Measurements from ENCODE around the gene ENO2.
"Not testable (repeated sequence)": the region's sequence is repeated elsewhere in the genome, so short reads cannot be mapped to it uniquely, and the experiment has no call there.

The ENO2 gene

GRCh38 chr12:6887460-6887859, 26.9 kb upstream of the ENO2 start:
- Histone ChIP-seq H4K20me1 (ENCODE audit: insufficient read depth, low read length) (no peaks in the 10 kb centered on the region), H3K27ac (ENCODE audit: low read length) (no peak overlapping the region), H3K36me3 (replicated peaks; ENCODE audit: insufficient read depth, low read length) (no peaks in the 10 kb centered on the region), H3K9me2 (replicated peaks; ENCODE audit: insufficient read depth, low read length) (no peaks in the 10 kb centered on the region), H3K9me3 (replicated peaks; ENCODE audit: insufficient read depth, low read length) (no peaks in the 10 kb centered on the region), H3K27me3 (replicated peaks; ENCODE audit: insufficient read depth, low read length) (no peaks in the 10 kb centered on the region), H3F3A (ENCODE audit: insufficient read depth, low read length) (peaks cover 9% of the 10 kb centered on the region; the same call in 1 of the 2 replicates), H3K4me2 (ENCODE audit: low read depth, low read length) (no peak overlapping the region), H3K4me3 (ENCODE audit: low read length) (no peak overlapping the region), H3K4me1 (ENCODE audit: low read length) (peaks cover 11% of the 10 kb centered on the region), H3K79me2 (ENCODE audit: low read length) (no peaks in the 10 kb centered on the region), H2AFZ (ENCODE audit: low read length) (no peak overlapping the region), H3K9ac (ENCODE audit: low read length) (no peak overlapping the region)
- TF ChIP-seq EZH2 (optimal IDR thresholded peaks at IDR 0.05; ENCODE audit: low read depth, low read length) (no peak), EZH2phosphoT487 (IDR thresholded peaks at IDR 0.05; ENCODE audit: low read length) (no peak)
- TF ChIP-seq, protein P1, sequence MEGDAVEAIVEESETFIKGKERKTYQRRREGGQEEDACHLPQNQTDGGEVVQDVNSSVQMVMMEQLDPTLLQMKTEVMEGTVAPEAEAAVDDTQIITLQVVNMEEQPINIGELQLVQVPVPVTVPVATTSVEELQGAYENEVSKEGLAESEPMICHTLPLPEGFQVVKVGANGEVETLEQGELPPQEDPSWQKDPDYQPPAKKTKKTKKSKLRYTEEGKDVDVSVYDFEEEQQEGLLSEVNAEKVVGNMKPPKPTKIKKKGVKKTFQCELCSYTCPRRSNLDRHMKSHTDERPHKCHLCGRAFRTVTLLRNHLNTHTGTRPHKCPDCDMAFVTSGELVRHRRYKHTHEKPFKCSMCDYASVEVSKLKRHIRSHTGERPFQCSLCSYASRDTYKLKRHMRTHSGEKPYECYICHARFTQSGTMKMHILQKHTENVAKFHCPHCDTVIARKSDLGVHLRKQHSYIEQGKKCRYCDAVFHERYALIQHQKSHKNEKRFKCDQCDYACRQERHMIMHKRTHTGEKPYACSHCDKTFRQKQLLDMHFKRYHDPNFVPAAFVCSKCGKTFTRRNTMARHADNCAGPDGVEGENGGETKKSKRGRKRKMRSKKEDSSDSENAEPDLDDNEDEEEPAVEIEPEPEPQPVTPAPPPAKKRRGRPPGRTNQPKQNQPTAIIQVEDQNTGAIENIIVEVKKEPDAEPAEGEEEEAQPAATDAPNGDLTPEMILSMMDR (IDR thresholded peaks at IDR 0.05; ENCODE audit: low read length) = no peak
- DNase-seq = no peak

DNA sequence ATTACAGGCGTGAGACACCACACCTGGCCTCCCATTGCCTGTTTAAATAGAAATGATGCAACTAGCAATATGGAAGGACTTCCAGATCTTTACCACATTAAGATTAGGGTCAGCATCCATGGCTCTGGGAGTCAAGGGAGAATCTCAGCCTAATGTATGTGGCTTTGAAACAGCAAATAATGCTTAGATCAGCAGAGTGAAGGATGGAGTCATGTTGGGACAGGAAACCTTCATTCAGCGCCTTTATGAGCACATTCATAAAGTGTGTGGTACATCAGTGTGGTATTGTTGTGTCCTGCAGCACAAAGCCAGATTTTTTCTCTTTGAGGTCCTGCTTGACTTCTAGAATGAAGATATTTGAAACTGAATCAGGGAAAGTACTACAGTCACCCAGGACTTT, 26.0 kb upstream of the ENO2 start:
- Histone ChIP-seq H3F3A (ENCODE audit: insufficient read depth, low read length) (peaks cover 9% of the 10 kb centered on the region; the same call in 1 of the 2 replicates), H3K27ac (ENCODE audit: low read length) (no peak overlapping the region), H3K36me3 (replicated peaks; ENCODE audit: insufficient read depth, low read length) (no peaks in the 10 kb centered on the region), H3K4me1 (ENCODE audit: low read length) (peaks cover 11% of the 10 kb centered on the region), H3K9me3 (replicated peaks; ENCODE audit: insufficient read depth, low read length) (no peaks in the 10 kb centered on the region), H3K9ac (ENCODE audit: low read length) (no peak overlapping the region), H3K9me2 (replicated peaks; ENCODE audit: insufficient read depth, low read length) (no peaks in the 10 kb centered on the region), H3K79me2 (ENCODE audit: low read length) (no peaks in the 10 kb centered on the region), H3K27me3 (replicated peaks; ENCODE audit: insufficient read depth, low read length) (no peaks in the 10 kb centered on the region), H4K20me1 (ENCODE audit: insufficient read depth, low read length) (no peaks in the 10 kb centered on the region), H3K4me3 (ENCODE audit: low read length) (no peak overlapping the region), H3K4me2 (ENCODE audit: low read depth, low read length) (no peak overlapping the region), H2AFZ (ENCODE audit: low read length) (no peak overlapping the region)
- TF ChIP-seq EZH2 (optimal IDR thresholded peaks at IDR 0.05; ENCODE audit: low read depth, low read length) = no peak
- TF ChIP-seq EZH2phosphoT487 (IDR thresholded peaks at IDR 0.05; ENCODE audit: low read length) = no peak
- TF ChIP-seq, protein P1 (IDR thresholded peaks at IDR 0.05; ENCODE audit: low read length) = no peak
- DNase-seq = no peak

DNA sequence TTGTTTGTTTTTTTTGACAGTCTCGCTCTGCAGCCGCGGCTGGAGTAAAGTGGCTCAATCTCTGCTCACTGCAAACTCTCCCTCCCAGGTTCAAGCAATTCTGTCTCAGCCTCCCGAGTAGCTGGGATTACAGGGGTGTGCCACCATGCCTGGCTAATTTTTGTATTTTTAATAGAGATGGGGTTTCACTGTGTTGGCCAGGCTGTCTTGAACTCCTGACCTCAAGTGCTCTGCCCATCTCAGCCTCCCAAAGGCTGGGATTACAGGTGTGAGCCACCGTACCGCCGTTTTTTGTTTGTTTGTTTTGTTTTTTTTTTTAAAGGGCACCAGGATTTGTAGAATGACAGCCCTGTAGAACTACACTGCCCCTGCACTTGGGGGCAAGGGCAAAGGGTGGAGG, 25.6 kb upstream of the ENO2 start:
- peaks cover 11% of the 10 kb centered on the region for H3K4me1 ChIP-seq (ENCODE audit: low read length)

GRCh38 chr12:6889775-6890573, 24.4 kb upstream of the ENO2 start:
- H3K4me3 ChIP-seq (ENCODE audit: low read length); H2AFZ ChIP-seq (ENCODE audit: low read length): not testable (repeated sequence)
- H3K27ac ChIP-seq (ENCODE audit: low read length) = peak overlapping the region; percentile 75; the same call in 1 of the 2 replicates

More for the DNA sequence above, 25.6 kb upstream of the ENO2 start:
- not testable (repeated sequence) for H2AFZ ChIP-seq (ENCODE audit: low read length); H3K79me2 ChIP-seq (ENCODE audit: low read length); H3F3A ChIP-seq (ENCODE audit: insufficient read depth, low read length); H3K4me2 ChIP-seq (ENCODE audit: low read depth, low read length); H3K9me3 ChIP-seq (replicated peaks; ENCODE audit: insufficient read depth, low read length); DNase-seq; H3K9me2 ChIP-seq (replicated peaks; ENCODE audit: insufficient read depth, low read length); H3K4me3 ChIP-seq (ENCODE audit: low read length); H4K20me1 ChIP-seq (ENCODE audit: insufficient read depth, low read length); H3K9ac ChIP-seq (ENCODE audit: low read length); H3K27me3 ChIP-seq (replicated peaks; ENCODE audit: insufficient read depth, low read length); H3K36me3 ChIP-seq (replicated peaks; ENCODE audit: insufficient read depth, low read length); H3K27ac ChIP-seq (ENCODE audit: low read length)

More at GRCh38 chr12:6889775-6890573, 24.4 kb upstream of the ENO2 start:
- DNase-seq; H3K79me2 ChIP-seq (ENCODE audit: low read length); H3F3A ChIP-seq (ENCODE audit: insufficient read depth, low read length); H3K9me3 ChIP-seq (replicated peaks; ENCODE audit: insufficient read depth, low read length); H3K36me3 ChIP-seq (replicated peaks; ENCODE audit: insufficient read depth, low read length); H4K20me1 ChIP-seq (ENCODE audit: insufficient read depth, low read length); H3K9ac ChIP-seq (ENCODE audit: low read length); H3K27me3 ChIP-seq (replicated peaks; ENCODE audit: insufficient read depth, low read length); H3K9me2 ChIP-seq (replicated peaks; ENCODE audit: insufficient read depth, low read length): not testable (repeated sequence)
- peaks cover 11% of the 10 kb centered on the region for H3K4me1 ChIP-seq (ENCODE audit: low read length)
- H3K4me2 ChIP-seq (ENCODE audit: low read depth, low read length) = peak overlapping the region; percentile 86; the same call in 1 of the 2 replicates

Data from MM.1S (cell line).